Caki2 (cell line): Measurements from ENCODE around the gene PMFBP1. TPM values are rescaled to one million over a fixed set of nuclear protein-coding genes. Genes with fewer than 3 reads are reported as not detected.

ENCODE experiments used
- DNase-seq: peaks from one replicate; pipeline ENCODE4 v3.0.0-alpha.2; 2015; ENCODE audit warnings: low read depth
- in situ Hi-C: cut with HindIII; loops from 2 replicates; pipeline ENCODE4 v1.10.0; 2016; ENCODE audit warnings: low sequenced_read_pairs, low pct_unique_long_range_greater_than_20kb, mixed read lengths
- total RNA-seq: library from RNA; depleted of rRNA; stranded (reverse); fragments of >200 nt; shearing (Covaris generic); gene quantifications from 2 replicates; pipeline ENCODE4 v1.2.3, GENCODE V29; 2014; ENCODE audit warnings: low replicate concordance; rRNA removed

Gene PMFBP1
- total RNA-seq, result 1.5 and 3.4 TPM in 2 replicates

GRCh38 chr16:72172105-72173034 lies at the start of gene PMFBP1:
Gene PMFBP1 (minus strand): TSS chr16:72172155. CDS start chr16:72171208, 947 bp downstream.
- DNase-seq, result peak; percentile 51

GRCh38 chr16:72221630-72222024 lies 49.7 kb upstream of the PMFBP1 start:
- in situ Hi-C loops, result no loop called here
- DNase-seq, result no peak

More at GRCh38 chr16:72172105-72173034, at the start of gene PMFBP1:
- in situ Hi-C loops, result no loop called here

GRCh38 chr16:72220875-72221629 lies 49.1 kb upstream of the PMFBP1 start:
- in situ Hi-C loops, result no loop called here
- DNase-seq, result no peak

- in situ Hi-C loops, result no loop called here
- DNase-seq, result no peak
Observed at GRCh38 chr16:72219282-72219681, 47.3 kb upstream of the PMFBP1 start.

GRCh38 chr16:72216767-72217166 lies 44.8 kb upstream of the PMFBP1 start:
- in situ Hi-C loops, result no loop called here

GRCh38 chr16:72214821-72215220 lies 42.9 kb upstream of the PMFBP1 start:
- DNase-seq, result no peak
- in situ Hi-C loops, result no loop called here

More at GRCh38 chr16:72216767-72217166, 44.8 kb upstream of the PMFBP1 start:
- DNase-seq, result no peak

GRCh38 chr16:72211110-72211509 lies 39.2 kb upstream of the PMFBP1 start:
- in situ Hi-C loops, result no loop called here
- DNase-seq, result no peak

GRCh38 chr16:72210555-72210954 lies 38.6 kb upstream of the PMFBP1 start:
- no peak for DNase-seq
- in situ Hi-C loops, result no loop called here

GRCh38 chr16:72210072-72210471 lies 38.1 kb upstream of the PMFBP1 start:
- in situ Hi-C loops, result no loop called here
- DNase-seq, result no peak

GRCh38 chr16:72206299-72206698 lies 34.3 kb upstream of the PMFBP1 start:
- in situ Hi-C loops, result no loop called here
- no peak for DNase-seq

GRCh38 chr16:72203401-72203800 lies 31.4 kb upstream of the PMFBP1 start:
- in situ Hi-C loops, result no loop called here
- DNase-seq, result no peak

- in situ Hi-C loops, result no loop called here
- DNase-seq, result no peak
Observed at GRCh38 chr16:72202014-72202413, 30.1 kb upstream of the PMFBP1 start.

- in situ Hi-C loops, result no loop called here
- DNase-seq, result no peak
Observed at GRCh38 chr16:72201387-72201786, 29.4 kb upstream of the PMFBP1 start.

GRCh38 chr16:72199761-72200337 lies 27.9 kb upstream of the PMFBP1 start:
- DNase-seq, result no peak
- in situ Hi-C loops, result no loop called here

GRCh38 chr16:72198771-72199201 lies 26.8 kb upstream of the PMFBP1 start:
- in situ Hi-C loops, result no loop called here

GRCh38 chr16:72198021-72198711 lies 26.2 kb upstream of the PMFBP1 start:
- no peak for DNase-seq
- in situ Hi-C loops, result no loop called here

More at GRCh38 chr16:72198771-72199201, 26.8 kb upstream of the PMFBP1 start:
- DNase-seq, result no peak

- no peak for DNase-seq
- in situ Hi-C loops, result no loop called here
Observed at GRCh38 chr16:72197545-72197944, 25.6 kb upstream of the PMFBP1 start.

- in situ Hi-C loops, result no loop called here
Observed at GRCh38 chr16:72195609-72196008, 23.7 kb upstream of the PMFBP1 start.

More at GRCh38 chr16:72195609-72196008, 23.7 kb upstream of the PMFBP1 start:
- DNase-seq, result no peak
